Activated CD8-positive, alpha-beta memory T cell treated with anti-CD3 and anti-CD28 coated beads, Interleukin-2, amount 50 U/mL, for 24 hours (primary cell): ENCODE data around the gene REEP1.

Experiments used
- DNase-seq: peaks from one replicate; pipeline ENCODE4 v3.0.0-alpha.2; 2020; ENCODE audit errors: extremely low read depth

REEP1 gene

GRCh38 chr2:86195808-86196387 lies 141.5 kb downstream of the REEP1 start:
- no peak for DNase-seq

GRCh38 chr2:86195055-86195807 lies 142.2 kb downstream of the REEP1 start, which contains the start of gene IMMT:
IMMT (minus strand) TSS chr2:86195462; CDS start chr2:86195382, 80 bp downstream.
- DNase-seq: peak; percentile 95

- no peak for DNase-seq
These were observed 142.7 kb downstream of the REEP1 start for GRCh38 chr2:86194751-86195054.

GRCh38 chr2:86193901-86194567 lies 143.4 kb downstream of the REEP1 start:
- no peak for DNase-seq

GRCh38 chr2:86189782-86190416 lies 147.5 kb downstream of the REEP1 start:
- DNase-seq: no peak

GRCh38 chr2:86186431-86186830 lies 151.0 kb downstream of the REEP1 start:
- no peak for DNase-seq

- DNase-seq: no peak
These were observed 151.8 kb downstream of the REEP1 start for GRCh38 chr2:86185517-86186212.

GRCh38 chr2:86176597-86176996 lies 160.8 kb downstream of the REEP1 start:
- no peak for DNase-seq

GRCh38 chr2:86175828-86176227 lies 161.6 kb downstream of the REEP1 start:
- no peak for DNase-seq

- DNase-seq: no peak
These were observed 163.0 kb downstream of the REEP1 start for GRCh38 chr2:86174445-86174844.

GRCh38 chr2:86172610-86173009 lies 164.8 kb downstream of the REEP1 start:
- DNase-seq: no peak

- DNase-seq: no peak
These were observed 166.1 kb downstream of the REEP1 start for GRCh38 chr2:86171295-86171694.

- no peak for DNase-seq
These were observed 167.0 kb downstream of the REEP1 start for GRCh38 chr2:86170449-86170848.
